DND-41 (cell line): ENCODE results near the gene PRAMEF1.
"Not testable (repeated sequence)": the region's sequence is repeated elsewhere in the genome, so short reads cannot be mapped to it uniquely, and the experiment has no call there.

Source experiments
- ATAC-seq: fragments of 200-7000 bp; cut with Tn5 transposase; 3 replicates; pipeline ENCODE4 v1.9.1; 2021; ENCODE audit warnings: low read depth; ENCODE audit not compliant: insufficient read depth
- DNase-seq: peaks from one replicate; pipeline ENCODE4 v3.0.0-alpha.2; 2020
- H2AFZ ChIP-seq: 2 replicates; pipeline ENCODE4 v1.6.0; 2012; ENCODE audit warnings: low read depth, low read length
- H3K27ac ChIP-seq: 2 replicates; pipeline ENCODE4 v1.5.1; 2012; ENCODE audit warnings: low read length, inconsistent platforms
- H3K27me3 ChIP-seq: fragments of 200-600 bp; sonication (generic); 2 replicates; pipeline ENCODE4 v1.6.0; 2012; ENCODE audit warnings: low read length, mild to moderate bottlenecking, inconsistent platforms; ENCODE audit not compliant: insufficient read depth, poor library complexity
- H3K36me3 ChIP-seq: 2 replicates; pipeline ENCODE4 v1.5.1; 2012; ENCODE audit warnings: low read length, inconsistent platforms; ENCODE audit not compliant: insufficient read depth
- H3K4me1 ChIP-seq: 2 replicates; pipeline ENCODE4 v1.5.1; 2012; ENCODE audit warnings: mild to moderate bottlenecking, low read length; ENCODE audit not compliant: insufficient read depth
- H3K4me2 ChIP-seq: 2 replicates; pipeline ENCODE4 v1.6.0; 2012; ENCODE audit warnings: mild to moderate bottlenecking, moderate library complexity, low read length, inconsistent platforms; ENCODE audit not compliant: insufficient read depth
- H3K4me3 ChIP-seq, 2 experiments: fragments of 200-600 bp in 1 of 2; shearing (Covaris generic) in 1 of 2; 2 replicates each; pipeline ENCODE4 v1.5.1; 2012 to 2016; ENCODE audit warnings: inconsistent platforms in 2 of 2, low read length in 2 of 2, mild to moderate bottlenecking in 2 of 2, low read depth in 1 of 2, moderate library complexity in 1 of 2
- H3K79me2 ChIP-seq: 2 replicates; pipeline ENCODE4 v1.6.0; 2012; ENCODE audit warnings: low read length, inconsistent platforms; ENCODE audit not compliant: insufficient read depth
- H3K9ac ChIP-seq: 2 replicates; pipeline ENCODE4 v1.6.0; 2012; ENCODE audit warnings: low read depth, mild to moderate bottlenecking, inconsistent platforms, low read length, moderate library complexity
- H3K9me3 ChIP-seq: 2 replicates; pipeline ENCODE4 v1.5.1; 2012; ENCODE audit warnings: low read length, moderate library complexity, mild to moderate bottlenecking, inconsistent platforms; ENCODE audit not compliant: insufficient read depth, severe bottlenecking
- H4K20me1 ChIP-seq: 2 replicates; pipeline ENCODE4 v1.6.0; 2012; ENCODE audit warnings: low read length; ENCODE audit not compliant: insufficient read depth
- EZH2 ChIP-seq: IDR thresholded peaks from 3 replicates; pipeline ENCODE4 v1.6.1; 2012; ENCODE audit warnings: borderline replicate concordance, low read depth, mild to moderate bottlenecking, moderate library complexity, low read length, inconsistent platforms; ENCODE audit not compliant: severe bottlenecking
- TF ChIP-seq, protein P1 (sequence below): IDR thresholded peaks from 2 replicates; pipeline ENCODE4 v1.5.1; 2012; ENCODE audit warnings: borderline replicate concordance, low read length, moderate library complexity, mild to moderate bottlenecking; ENCODE audit not compliant: poor library complexity, severe bottlenecking; ENCODE audit errors: extremely low read depth

The PRAMEF1 gene

DNA sequence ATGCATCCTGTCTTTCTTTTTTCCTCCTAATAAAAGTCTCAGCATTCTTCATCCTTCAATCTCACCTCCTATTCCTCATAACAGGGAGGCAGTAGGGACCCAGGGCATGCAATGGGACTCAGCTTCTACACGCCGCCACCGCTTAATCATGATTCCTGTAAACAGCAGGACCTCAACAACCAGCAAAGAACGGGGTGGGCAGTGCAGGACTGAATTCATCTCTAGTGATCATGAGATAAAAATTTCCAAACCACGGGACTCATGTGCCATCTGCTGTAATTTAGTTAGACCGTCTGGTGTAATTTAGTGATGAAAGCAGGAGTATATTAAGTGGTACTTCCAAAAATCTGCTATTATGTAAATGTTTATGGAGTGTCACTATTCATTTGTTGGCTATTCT lies 12.3 kb upstream of the PRAMEF1 start:
- Histone ChIP-seq H3K27ac (no peak overlapping the region), H3K4me3 (no peak overlapping the region), H3K4me1 (no peaks in the 10 kb centered on the region), H3K36me3 (no peaks in the 10 kb centered on the region), H4K20me1 (no peaks in the 10 kb centered on the region), H3K4me2 (no peak overlapping the region), H3K9me3 (no peaks in the 10 kb centered on the region), H2AFZ (no peak overlapping the region), H3K27me3 (no peaks in the 10 kb centered on the region), H3K79me2 (no peaks in the 10 kb centered on the region), H3K9ac (no peak overlapping the region)
- TF ChIP-seq, protein P1, sequence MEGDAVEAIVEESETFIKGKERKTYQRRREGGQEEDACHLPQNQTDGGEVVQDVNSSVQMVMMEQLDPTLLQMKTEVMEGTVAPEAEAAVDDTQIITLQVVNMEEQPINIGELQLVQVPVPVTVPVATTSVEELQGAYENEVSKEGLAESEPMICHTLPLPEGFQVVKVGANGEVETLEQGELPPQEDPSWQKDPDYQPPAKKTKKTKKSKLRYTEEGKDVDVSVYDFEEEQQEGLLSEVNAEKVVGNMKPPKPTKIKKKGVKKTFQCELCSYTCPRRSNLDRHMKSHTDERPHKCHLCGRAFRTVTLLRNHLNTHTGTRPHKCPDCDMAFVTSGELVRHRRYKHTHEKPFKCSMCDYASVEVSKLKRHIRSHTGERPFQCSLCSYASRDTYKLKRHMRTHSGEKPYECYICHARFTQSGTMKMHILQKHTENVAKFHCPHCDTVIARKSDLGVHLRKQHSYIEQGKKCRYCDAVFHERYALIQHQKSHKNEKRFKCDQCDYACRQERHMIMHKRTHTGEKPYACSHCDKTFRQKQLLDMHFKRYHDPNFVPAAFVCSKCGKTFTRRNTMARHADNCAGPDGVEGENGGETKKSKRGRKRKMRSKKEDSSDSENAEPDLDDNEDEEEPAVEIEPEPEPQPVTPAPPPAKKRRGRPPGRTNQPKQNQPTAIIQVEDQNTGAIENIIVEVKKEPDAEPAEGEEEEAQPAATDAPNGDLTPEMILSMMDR: no peak
- no peak for TF ChIP-seq EZH2
- ATAC-seq: no peak
- no peak for DNase-seq

DNA sequence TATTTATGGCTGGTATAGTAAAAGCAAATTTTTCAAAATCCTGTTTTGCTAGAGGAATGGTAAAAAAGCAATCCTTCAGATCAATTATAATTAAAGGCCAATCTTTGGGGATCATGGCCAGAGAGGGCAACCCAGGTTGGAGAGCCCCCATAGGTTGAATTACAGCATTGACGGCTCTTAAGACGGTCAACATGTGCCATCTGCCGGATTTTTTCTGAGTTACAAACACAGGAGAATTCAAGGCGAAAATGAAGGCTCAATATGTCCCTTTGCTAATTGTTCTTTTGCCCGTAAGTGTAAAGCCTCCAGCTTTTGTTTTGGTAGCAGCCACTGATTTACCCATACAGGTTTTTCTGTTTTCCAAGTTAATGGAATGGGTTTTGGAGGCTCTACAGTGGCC lies 9.7 kb upstream of the PRAMEF1 start:
- not testable (repeated sequence) for H3K9me3 ChIP-seq, H3K36me3 ChIP-seq, ATAC-seq, H3K79me2 ChIP-seq, H3K9ac ChIP-seq, H3K4me3 ChIP-seq, H2AFZ ChIP-seq, H4K20me1 ChIP-seq, H3K4me2 ChIP-seq, DNase-seq, H3K27ac ChIP-seq, H3K4me1 ChIP-seq, H3K27me3 ChIP-seq

DNA sequence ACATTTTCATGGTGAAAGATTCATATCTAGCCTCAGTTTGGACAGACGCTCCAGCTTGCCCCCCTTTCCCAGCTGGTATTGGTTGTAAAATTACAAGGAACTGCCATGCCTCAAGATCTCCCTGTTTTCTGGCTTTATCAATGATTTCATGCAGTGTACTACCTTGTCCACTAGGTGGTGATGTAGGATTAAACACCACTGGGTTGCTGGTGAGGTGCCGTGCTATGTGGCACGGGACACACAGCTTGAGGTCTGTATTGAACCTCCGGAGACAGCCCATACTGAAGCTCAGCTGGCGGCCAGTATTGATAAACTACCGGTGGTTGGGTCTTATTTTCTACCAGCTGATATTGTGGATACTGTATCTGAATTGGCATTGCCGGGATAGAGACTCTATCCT lies 7.4 kb upstream of the PRAMEF1 start:
- H3K9ac ChIP-seq, H3K79me2 ChIP-seq, H4K20me1 ChIP-seq, H3K4me1 ChIP-seq, H3K36me3 ChIP-seq, DNase-seq, H3K27me3 ChIP-seq, H3K4me3 ChIP-seq, H2AFZ ChIP-seq, H3K27ac ChIP-seq, H3K9me3 ChIP-seq, H3K4me2 ChIP-seq, ATAC-seq: not testable (repeated sequence)
- TF ChIP-seq, protein P1: peak; percentile 23

DNA sequence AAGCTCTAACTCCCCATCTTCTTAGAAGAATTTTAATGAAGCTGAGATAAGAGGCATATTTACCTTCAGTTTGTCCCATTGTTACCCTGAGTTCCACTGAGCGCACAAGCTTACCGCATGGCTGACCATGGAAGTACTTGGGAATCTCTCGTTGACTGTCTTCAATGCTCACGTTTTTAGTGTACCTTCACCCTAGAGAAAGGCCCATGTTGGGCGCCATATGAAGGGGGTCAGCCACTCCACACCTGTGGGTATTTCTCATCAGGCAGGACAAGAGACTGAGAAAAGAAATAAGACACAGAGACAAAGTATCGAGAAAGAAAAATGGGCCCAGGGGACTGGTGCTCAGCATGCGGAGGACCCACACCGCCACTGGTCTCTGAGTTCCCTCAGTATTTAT lies 6.5 kb upstream of the PRAMEF1 start:
- H3K4me3 ChIP-seq, H3K36me3 ChIP-seq, H3K27me3 ChIP-seq, H3K4me1 ChIP-seq, H4K20me1 ChIP-seq, H3K9me3 ChIP-seq, ATAC-seq, H3K9ac ChIP-seq, H3K27ac ChIP-seq, H3K4me2 ChIP-seq, H2AFZ ChIP-seq, H3K79me2 ChIP-seq: not testable (repeated sequence)
- peak; percentile 16 for DNase-seq

DNA sequence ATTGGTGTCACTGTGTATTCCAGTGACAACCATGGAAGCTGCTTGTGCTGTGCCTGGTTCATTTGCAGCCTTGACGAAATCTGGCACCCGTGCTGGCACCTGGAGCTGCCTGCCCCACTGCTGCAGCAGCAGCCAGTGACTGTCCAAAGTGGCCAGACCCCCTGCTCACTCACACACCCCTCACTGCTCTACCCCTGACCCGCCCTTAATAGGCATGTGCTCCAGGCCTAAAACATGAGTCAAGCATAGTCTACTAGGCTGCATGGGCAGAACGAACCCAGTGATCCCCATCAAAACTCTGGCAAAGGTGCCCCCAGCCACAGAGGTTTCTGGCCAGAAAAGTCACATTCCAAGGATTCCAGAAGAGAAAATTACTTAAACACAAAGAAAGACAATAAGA lies 7.7 kb downstream of the PRAMEF1 start:
- Histone ChIP-seq H3K27ac (no peak overlapping the region), H3K4me2 (no peak overlapping the region), H3K4me3 (no peak overlapping the region), H4K20me1 (no peaks in the 10 kb centered on the region), H3K9me3 (no peaks in the 10 kb centered on the region), H3K9ac (no peak overlapping the region), H3K36me3 (no peaks in the 10 kb centered on the region), H3K27me3 (peaks cover 3% of the 10 kb centered on the region), H3K4me1 (no peaks in the 10 kb centered on the region), H2AFZ (no peak overlapping the region), H3K79me2 (no peaks in the 10 kb centered on the region)
- ATAC-seq (no peak), DNase-seq (no peak)
- no peak for TF ChIP-seq EZH2
- TF ChIP-seq, protein P1: no peak
